GM19452 (cell line): ENCODE results near the gene TFAP2E.
A peak's percentile ranks its signal among the peaks of the same experiment; 100 is the strongest.
"Not testable (repeated sequence)": the region's sequence is repeated elsewhere in the genome, so short reads cannot be mapped to it uniquely, and the experiment has no call there.

Source experiments
- ATAC-seq: cut with Tn5 transposase; IDR thresholded peaks from one replicate; pipeline ENCODE4 v1.9.1; 2021; ENCODE audit not compliant: unreplicated experiment

The TFAP2E gene

DNA sequence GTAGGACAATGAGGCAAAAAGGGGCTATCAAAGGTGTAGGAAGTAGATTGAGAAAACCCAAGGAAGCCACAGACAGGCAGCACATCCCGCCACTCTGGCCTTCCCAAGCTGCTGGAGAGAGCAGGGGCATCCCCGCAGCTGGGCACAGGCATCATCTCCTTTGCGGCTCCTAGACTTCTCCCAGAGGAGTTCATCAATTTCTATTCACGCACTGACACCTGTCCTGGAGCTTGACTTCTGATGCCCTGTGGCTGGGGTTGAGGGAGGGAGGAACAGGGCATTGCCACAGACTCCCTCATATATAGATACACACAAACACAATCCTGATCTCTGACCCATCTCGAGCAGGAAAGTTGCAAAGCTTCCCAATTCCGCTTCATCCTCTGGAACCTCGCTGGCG is 1.9 kb upstream of the TFAP2E start:
- ATAC-seq: no peak

DNA sequence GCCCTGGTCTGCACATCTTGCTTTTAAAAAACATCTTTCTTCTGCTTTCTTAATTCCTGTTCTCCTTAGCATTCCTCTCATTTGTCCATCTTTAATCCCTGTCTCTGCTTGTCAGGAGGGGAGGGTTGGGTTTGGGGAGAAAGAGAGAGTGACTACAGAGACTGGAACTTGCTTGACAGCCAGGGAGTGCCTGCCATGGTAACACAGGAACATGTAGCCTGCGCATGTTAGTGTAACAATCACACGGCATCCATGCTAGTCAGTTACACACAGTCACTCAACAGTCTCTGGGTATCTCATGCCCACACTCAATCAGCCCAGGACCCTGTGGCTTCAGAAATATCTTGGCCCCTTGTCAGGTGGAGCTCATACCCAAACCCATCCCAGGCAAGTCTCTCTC is 818 bp upstream of the TFAP2E start:
- ATAC-seq: no peak

DNA sequence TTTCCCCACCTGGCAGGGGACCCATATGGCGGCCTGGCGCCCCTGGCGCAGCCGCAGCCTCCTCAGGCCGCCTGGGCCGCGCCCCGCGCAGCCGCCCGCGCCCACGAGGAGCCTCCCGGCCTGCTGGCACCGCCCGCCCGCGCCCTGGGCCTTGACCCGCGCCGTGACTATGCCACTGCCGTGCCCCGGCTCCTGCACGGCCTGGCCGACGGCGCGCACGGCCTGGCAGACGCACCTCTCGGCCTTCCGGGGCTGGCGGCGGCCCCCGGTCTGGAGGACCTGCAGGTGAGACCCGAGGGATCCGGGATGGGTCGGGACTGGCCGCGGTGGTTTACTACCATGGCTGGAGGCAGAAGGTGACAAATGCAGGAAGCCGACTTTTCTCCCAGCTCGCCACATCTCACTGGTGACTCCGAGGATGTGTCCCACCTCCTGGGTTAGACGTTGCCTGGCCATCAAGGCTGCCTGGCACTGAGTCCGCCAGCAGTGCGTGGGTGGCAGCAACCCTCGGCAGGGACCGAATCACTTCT is 1.1 kb downstream of the TFAP2E start:
- no peak for ATAC-seq

DNA sequence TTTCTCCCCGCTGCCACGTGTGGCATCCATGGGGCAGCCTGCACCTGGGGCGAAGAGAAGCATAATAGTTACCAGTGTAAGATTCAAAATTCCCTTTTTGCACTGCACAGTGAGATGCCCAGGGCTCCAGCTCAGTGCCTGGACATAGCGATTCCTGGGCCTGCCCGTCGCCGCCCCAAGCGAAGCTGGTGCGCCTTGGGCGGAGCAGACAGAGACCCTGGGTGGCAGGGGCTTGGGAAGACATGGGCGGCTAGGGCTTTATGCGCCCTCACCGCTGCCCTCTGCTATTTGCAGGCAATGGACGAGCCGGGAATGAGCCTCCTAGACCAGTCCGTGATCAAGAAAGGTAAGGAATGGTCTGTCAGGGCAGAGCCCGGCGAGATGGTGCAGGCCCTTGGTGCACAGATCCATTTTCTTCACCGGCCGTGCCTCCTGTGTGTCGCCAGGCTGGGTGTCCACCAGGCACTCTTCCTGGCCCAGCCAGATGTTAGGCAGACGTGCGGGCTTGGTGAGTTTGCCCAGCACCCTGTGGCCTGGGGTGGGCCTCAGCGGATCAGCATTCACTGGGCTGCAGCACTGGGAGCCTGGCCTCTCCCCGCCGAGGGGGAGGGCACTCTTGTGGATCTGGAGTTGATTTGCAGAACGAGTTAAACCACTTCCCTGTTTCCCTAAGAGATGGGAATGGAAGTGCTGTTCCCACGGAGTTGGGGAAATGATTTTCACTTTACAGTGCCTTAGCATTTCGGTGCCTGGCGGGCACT is 1.7 kb downstream of the TFAP2E start:
- no peak for ATAC-seq

GRCh38 chr1:35575416-35575958 is 2.4 kb downstream of the TFAP2E start:
- ATAC-seq: no peak

GRCh38 chr1:35576061-35576765 is 3.1 kb downstream of the TFAP2E start:
- ATAC-seq: no peak

DNA sequence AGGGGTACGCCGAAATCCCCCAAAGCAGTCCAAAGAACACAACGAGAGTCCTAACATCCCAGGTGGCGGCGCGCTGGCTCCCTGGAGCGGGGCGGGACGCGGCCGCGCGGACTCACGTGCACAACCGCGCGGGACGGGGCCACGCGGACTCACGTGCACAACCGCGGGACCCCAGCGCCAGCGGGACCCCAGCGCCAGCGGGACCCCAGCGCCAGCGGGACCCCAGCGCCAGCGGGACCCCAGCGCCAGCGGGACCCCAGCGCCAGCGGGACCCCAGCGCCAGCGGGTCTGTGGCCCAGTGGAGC is 3.6 kb downstream of the TFAP2E start:
- ATAC-seq: not testable (repeated sequence)

- ATAC-seq: peak; percentile 77
Observed at GRCh38 chr1:35577071-35577998, 4.2 kb downstream of the TFAP2E start.

DNA sequence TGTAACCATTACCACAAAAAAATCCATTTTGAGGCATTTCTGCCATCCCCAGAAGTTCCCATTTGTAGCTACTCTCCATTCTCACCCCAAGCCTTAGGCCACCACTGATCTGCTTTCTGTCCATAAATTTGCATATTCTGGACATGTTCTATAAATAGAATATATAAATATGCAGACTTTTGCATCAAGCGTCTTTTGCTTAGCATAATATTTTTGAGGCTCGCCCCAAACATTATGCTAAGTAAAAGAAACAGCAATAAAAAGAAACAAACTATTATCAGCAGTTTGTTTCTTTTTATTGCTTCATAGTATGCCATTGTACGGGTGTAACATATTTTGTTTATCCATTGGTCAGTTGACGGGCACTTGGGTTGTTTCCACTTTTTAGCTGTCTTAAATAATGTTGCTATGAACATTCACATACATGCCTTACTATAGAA is 7.9 kb downstream of the TFAP2E start:
- ATAC-seq: no peak

GRCh38 chr1:35581621-35582020 is 8.5 kb downstream of the TFAP2E start:
- not testable (repeated sequence) for ATAC-seq

- no peak for ATAC-seq
Observed at GRCh38 chr1:35585281-35585680, 12.2 kb downstream of the TFAP2E start.

- not testable (repeated sequence) for ATAC-seq
Observed at GRCh38 chr1:35585805-35586204, 12.7 kb downstream of the TFAP2E start.

- no peak for ATAC-seq
Observed at GRCh38 chr1:35586808-35587207, 13.7 kb downstream of the TFAP2E start.

GRCh38 chr1:35587736-35588135 is 14.6 kb downstream of the TFAP2E start:
- no peak for ATAC-seq

GRCh38 chr1:35588197-35588910 is 15.2 kb downstream of the TFAP2E start:
- ATAC-seq: no peak

DNA sequence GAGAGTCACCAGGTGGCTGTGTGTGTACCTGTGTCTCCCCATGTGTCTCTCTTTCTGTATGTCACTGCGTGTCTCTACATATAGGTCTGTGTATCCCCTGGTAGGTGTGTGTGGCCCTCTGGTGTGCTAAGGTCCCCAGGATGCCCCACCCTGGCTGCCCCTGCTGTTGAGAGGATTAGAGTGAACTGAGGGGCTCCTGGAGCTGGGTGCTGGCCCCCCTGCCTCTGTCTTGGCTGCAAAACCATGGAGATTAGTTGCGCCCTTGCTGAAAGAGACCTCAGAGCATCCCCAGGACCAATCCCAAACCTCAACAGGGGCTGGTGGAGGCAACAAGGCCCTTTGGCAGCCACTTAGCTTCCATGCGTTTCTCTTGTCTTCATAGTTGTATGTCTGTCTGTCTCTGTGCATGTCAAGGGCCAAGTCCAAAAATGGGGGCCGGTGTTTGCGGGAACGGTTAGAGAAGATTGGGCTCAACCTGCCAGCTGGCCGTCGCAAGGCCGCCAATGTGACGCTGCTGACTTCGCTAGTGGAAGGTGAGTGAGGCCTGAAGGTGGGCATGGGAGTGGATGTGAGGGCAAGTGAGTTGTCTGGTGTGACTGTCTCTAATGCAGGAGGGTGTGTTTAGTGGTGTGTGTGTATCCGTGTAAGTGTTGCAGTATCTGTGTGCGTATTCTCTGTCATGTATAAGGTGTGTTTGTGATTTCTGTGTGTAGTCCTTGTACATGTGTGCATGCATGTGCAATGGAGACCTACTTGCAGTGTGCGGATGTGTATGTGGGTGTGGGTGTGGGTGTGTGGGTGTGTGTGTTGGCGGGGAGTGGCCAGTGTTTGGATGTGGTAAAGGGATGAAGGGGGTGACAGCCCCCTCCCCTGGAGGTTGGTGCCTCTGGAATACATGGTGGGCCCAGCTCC is 16.7 kb downstream of the TFAP2E start:
- ATAC-seq: no peak

DNA sequence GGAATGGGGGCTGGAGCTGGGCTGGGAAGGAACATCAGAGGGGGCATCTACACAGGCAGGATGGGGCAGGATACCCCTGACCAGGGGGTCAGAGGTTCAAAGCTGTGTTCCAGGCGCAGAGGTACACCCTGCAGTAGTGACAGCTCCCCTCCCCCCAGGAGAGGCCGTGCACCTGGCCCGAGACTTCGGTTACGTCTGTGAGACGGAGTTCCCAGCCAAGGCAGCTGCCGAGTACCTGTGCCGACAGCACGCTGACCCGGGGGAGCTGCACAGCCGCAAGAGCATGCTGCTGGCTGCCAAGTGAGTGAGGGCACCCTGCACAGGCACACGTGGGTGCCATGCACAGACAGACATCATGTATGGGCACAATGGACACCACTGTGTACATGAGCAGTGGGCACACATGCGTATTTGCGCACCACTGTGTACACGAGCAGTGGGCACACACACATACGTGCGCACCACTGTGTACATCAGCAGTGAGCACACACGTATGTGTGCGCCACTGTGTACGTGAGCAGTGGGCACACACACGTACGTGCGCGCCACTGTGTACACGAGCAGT is 17.4 kb downstream of the TFAP2E start:
- ATAC-seq: no peak

DNA sequence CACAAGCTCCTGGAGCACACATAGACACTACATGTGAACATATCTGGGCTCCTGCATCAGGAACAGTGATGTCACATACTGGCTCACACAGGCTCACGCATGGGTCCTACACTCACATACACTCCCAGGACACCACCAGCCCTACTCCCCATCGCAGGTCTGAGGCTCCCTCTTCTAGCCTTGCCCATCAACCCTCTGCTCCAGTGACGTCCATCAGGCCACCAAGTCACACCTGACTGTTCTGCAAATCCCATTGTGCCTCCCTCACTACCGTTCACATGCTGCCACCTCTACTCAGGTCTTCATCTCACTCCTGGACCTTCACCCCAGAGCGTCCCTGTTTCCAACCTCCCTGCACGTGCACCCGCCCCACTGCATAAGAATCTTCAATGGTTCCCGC is 18.1 kb downstream of the TFAP2E start:
- no peak for ATAC-seq
